GM21381 (cell line): ENCODE measurements around the gene BCO1.
"Not testable (repeated sequence)": the region's sequence is repeated elsewhere in the genome, so short reads cannot be mapped to it uniquely, and the experiment has no call there.

ENCODE experiments used
- ATAC-seq: cut with Tn5 transposase; IDR thresholded peaks from one replicate; pipeline ENCODE4 v1.9.1; 2021; ENCODE audit warnings: mild to moderate bottlenecking, moderate library complexity; ENCODE audit not compliant: unreplicated experiment

BCO1 gene

GRCh38 chr16:81238296-81239011, at the start of gene BCO1:
Gene BCO1 (plus strand): TSS chr16:81238689. CDS start chr16:81238909, 220 bp downstream.
- ATAC-seq = peak; percentile 69

GRCh38 chr16:81189100-81189664, 49.3 kb upstream of the BCO1 start:
- no peak for ATAC-seq

GRCh38 chr16:81190667-81191066, 47.8 kb upstream of the BCO1 start:
- no peak for ATAC-seq

- no peak for ATAC-seq
These were observed 42.5 kb upstream of the BCO1 start for GRCh38 chr16:81195885-81196534.

GRCh38 chr16:81198635-81199034, 39.9 kb upstream of the BCO1 start:
- no peak for ATAC-seq

- no peak for ATAC-seq
These were observed 37.2 kb upstream of the BCO1 start for GRCh38 chr16:81201267-81201666.

- ATAC-seq = no peak
These were observed 33.5 kb upstream of the BCO1 start for GRCh38 chr16:81204798-81205680.

- ATAC-seq = no peak
These were observed 31.4 kb upstream of the BCO1 start for GRCh38 chr16:81207076-81207475.

- ATAC-seq = no peak
These were observed 27.7 kb upstream of the BCO1 start for GRCh38 chr16:81210807-81211206.

GRCh38 chr16:81212830-81213465, 25.5 kb upstream of the BCO1 start:
- no peak for ATAC-seq

- no peak for ATAC-seq
These were observed 23.7 kb upstream of the BCO1 start for GRCh38 chr16:81214745-81215166.

GRCh38 chr16:81216114-81216513, 22.4 kb upstream of the BCO1 start:
- no peak for ATAC-seq

GRCh38 chr16:81216706-81217105, 21.8 kb upstream of the BCO1 start:
- ATAC-seq = no peak

- no peak for ATAC-seq
These were observed 19.3 kb upstream of the BCO1 start for GRCh38 chr16:81219151-81219550.

GRCh38 chr16:81220349-81220748, 18.1 kb upstream of the BCO1 start:
- no peak for ATAC-seq

- no peak for ATAC-seq
These were observed 16.8 kb upstream of the BCO1 start for GRCh38 chr16:81221731-81222130.

GRCh38 chr16:81224824-81225223, 13.7 kb upstream of the BCO1 start:
- no peak for ATAC-seq

- not testable (repeated sequence) for ATAC-seq
These were observed 12.8 kb upstream of the BCO1 start for GRCh38 chr16:81225697-81226096.

- ATAC-seq = no peak
These were observed 10.7 kb upstream of the BCO1 start for GRCh38 chr16:81227785-81228184.

- ATAC-seq = no peak
These were observed 8.7 kb upstream of the BCO1 start for GRCh38 chr16:81229811-81230210.

GRCh38 chr16:81231014-81231413, 7.5 kb upstream of the BCO1 start:
- no peak for ATAC-seq
